Dedifferentiated amniotic fluid mesenchymal stem cell (primary cell): ENCODE results near the gene AOPEP.
A peak's percentile ranks its signal among the peaks of the same experiment; 100 is the strongest.
"Not testable (repeated sequence)": the region's sequence is repeated elsewhere in the genome, so short reads cannot be mapped to it uniquely, and the experiment has no call there.

Source experiments
- DNase-seq: peaks from one replicate; pipeline ENCODE4 v3.0.0-alpha.2; 2016; ENCODE audit errors: extremely low spot score

AOPEP gene

GRCh38 chr9:94817291-94818177 lies 91.0 kb downstream of the AOPEP start:
- no peak for DNase-seq

- no peak for DNase-seq
These were observed 91.7 kb downstream of the AOPEP start for GRCh38 chr9:94818178-94818541.

- DNase-seq = no peak
These were observed 92.7 kb downstream of the AOPEP start for GRCh38 chr9:94819161-94819687.

GRCh38 chr9:94821098-94821887 lies 94.8 kb downstream of the AOPEP start:
- DNase-seq = no peak

- DNase-seq = peak; percentile 49
These were observed 95.8 kb downstream of the AOPEP start for GRCh38 chr9:94822273-94822672.

- DNase-seq = no peak
These were observed 97.2 kb downstream of the AOPEP start for GRCh38 chr9:94823710-94824109.

GRCh38 chr9:94824411-94824810 lies 97.9 kb downstream of the AOPEP start:
- no peak for DNase-seq

- DNase-seq = no peak
These were observed 98.6 kb downstream of the AOPEP start for GRCh38 chr9:94824913-94825610.

- DNase-seq = no peak
These were observed 99.1 kb downstream of the AOPEP start for GRCh38 chr9:94825611-94825958.

- DNase-seq = no peak
These were observed 99.5 kb downstream of the AOPEP start for GRCh38 chr9:94826044-94826443.

- DNase-seq = no peak
These were observed 100.3 kb downstream of the AOPEP start for GRCh38 chr9:94826644-94827410.

- DNase-seq = no peak
These were observed 101.2 kb downstream of the AOPEP start for GRCh38 chr9:94827584-94828304.

- no peak for DNase-seq
These were observed 103.0 kb downstream of the AOPEP start for GRCh38 chr9:94829380-94830070.

- not testable (repeated sequence) for DNase-seq
These were observed 103.6 kb downstream of the AOPEP start for GRCh38 chr9:94830071-94830604.

- no peak for DNase-seq
These were observed 107.3 kb downstream of the AOPEP start for GRCh38 chr9:94833802-94834201.

GRCh38 chr9:94837404-94837803 lies 110.9 kb downstream of the AOPEP start:
- no peak for DNase-seq

GRCh38 chr9:94839398-94839797 lies 112.9 kb downstream of the AOPEP start:
- DNase-seq = no peak

- DNase-seq = no peak
These were observed 114.2 kb downstream of the AOPEP start for GRCh38 chr9:94840738-94841137.

- no peak for DNase-seq
These were observed 116.6 kb downstream of the AOPEP start for GRCh38 chr9:94843134-94843533.

- no peak for DNase-seq
These were observed 120.2 kb downstream of the AOPEP start for GRCh38 chr9:94846739-94847138.
